GM19351 (cell line): ENCODE data around the gene ANKFN1.

Experiments used
- ATAC-seq: cut with Tn5 transposase; IDR thresholded peaks from one replicate; pipeline ENCODE4 v1.9.1; 2021; ENCODE audit warnings: mild to moderate bottlenecking, moderate library complexity; ENCODE audit not compliant: unreplicated experiment

ANKFN1 gene

GRCh38 chr17:56142325-56142724 lies 10.9 kb upstream of the ANKFN1 start:
- no peak for ATAC-seq

- ATAC-seq = no peak
Observed at GRCh38 chr17:56142781-56143180, 10.5 kb upstream of the ANKFN1 start.

GRCh38 chr17:56144223-56144622 lies 9.1 kb upstream of the ANKFN1 start:
- no peak for ATAC-seq

- no peak for ATAC-seq
Observed at GRCh38 chr17:56146534-56146933, 6.7 kb upstream of the ANKFN1 start.

GRCh38 chr17:56148333-56148732 lies 4.9 kb upstream of the ANKFN1 start:
- no peak for ATAC-seq

- no peak for ATAC-seq
Observed at GRCh38 chr17:56149266-56150036, 3.8 kb upstream of the ANKFN1 start.

- ATAC-seq = no peak
Observed at GRCh38 chr17:56150649-56151048, 2.6 kb upstream of the ANKFN1 start.

GRCh38 chr17:56157845-56158244 lies 4.6 kb downstream of the ANKFN1 start:
- ATAC-seq = no peak

- no peak for ATAC-seq
Observed at GRCh38 chr17:56158344-56158743, 5.1 kb downstream of the ANKFN1 start.

GRCh38 chr17:56158915-56159825 lies 5.9 kb downstream of the ANKFN1 start:
- no peak for ATAC-seq

GRCh38 chr17:56159826-56160380 lies 6.6 kb downstream of the ANKFN1 start:
- no peak for ATAC-seq

- ATAC-seq = no peak
Observed at GRCh38 chr17:56160422-56160821, 7.1 kb downstream of the ANKFN1 start.

GRCh38 chr17:56165072-56165641 lies 11.9 kb downstream of the ANKFN1 start:
- ATAC-seq = no peak

GRCh38 chr17:56167491-56167890 lies 14.2 kb downstream of the ANKFN1 start:
- no peak for ATAC-seq

GRCh38 chr17:56169621-56170020 lies 16.3 kb downstream of the ANKFN1 start:
- no peak for ATAC-seq

- no peak for ATAC-seq
Observed at GRCh38 chr17:56171186-56171959, 18.1 kb downstream of the ANKFN1 start.

- no peak for ATAC-seq
Observed at GRCh38 chr17:56172517-56172982, 19.3 kb downstream of the ANKFN1 start.

GRCh38 chr17:56173026-56173425 lies 19.8 kb downstream of the ANKFN1 start:
- no peak for ATAC-seq

GRCh38 chr17:56173958-56174835 lies 20.9 kb downstream of the ANKFN1 start:
- ATAC-seq = no peak
